Calu3 (cell line): Measurements from ENCODE around the gene NEUROD2. TPM values are rescaled to one million over a fixed set of nuclear protein-coding genes. Genes with fewer than 3 reads are reported as not detected.

Experiments
- BruUV-seq: library from RNA; stranded (reverse); fragments of 400-500 nt; replicated peaks from 2 replicates; lab custom pipeline; 2021; lab: Mats Ljungman, UMichigan
- CTCF ChIA-PET: fragments of 300-600 bp; sonication (Branson Sonifier 250); formaldehyde crosslinking; loops from one replicate; lab custom pipeline; 2022; ENCODE audit warnings: antibody characterized with exemption; lab: Charles Lee
- DNase-seq: peaks from one replicate; pipeline ENCODE4 v3.0.0; 2022
- H3K27ac Mint-ChIP-seq: one replicate; pipeline ENCODE4 v1.8.0; 2022; ENCODE audit warnings: mixed read lengths; ENCODE audit not compliant: unreplicated experiment
- H3K27me3 Mint-ChIP-seq: one replicate; pipeline ENCODE4 v1.8.0; 2022; ENCODE audit warnings: mixed read lengths; ENCODE audit not compliant: unreplicated experiment
- H3K36me3 Mint-ChIP-seq: one replicate; pipeline ENCODE4 v1.8.0; 2022; ENCODE audit warnings: mild to moderate bottlenecking, moderate library complexity, mixed read lengths; ENCODE audit not compliant: insufficient read depth, unreplicated experiment
- H3K4me1 Mint-ChIP-seq: one replicate; pipeline ENCODE4 v1.8.0; 2022; ENCODE audit warnings: mild to moderate bottlenecking, low read depth, mixed read lengths; ENCODE audit not compliant: unreplicated experiment
- H3K4me3 Mint-ChIP-seq: one replicate; pipeline ENCODE4 v1.8.0; 2022; ENCODE audit warnings: mild to moderate bottlenecking, low read depth, moderate library complexity, mixed read lengths; ENCODE audit not compliant: unreplicated experiment
- H3K9me3 Mint-ChIP-seq: one replicate; pipeline ENCODE4 v1.8.0; 2022; ENCODE audit warnings: low read depth, mixed read lengths; ENCODE audit not compliant: unreplicated experiment
- intact Hi-C: fragments of 100-400 bp; cut with micrococcal nuclease; formaldehyde crosslinking; loops from one replicate; pipeline ENCODE4 v1.10.0; 2022; ENCODE audit not compliant: unreplicated experiment
- total RNA-seq: library from RNA; stranded (reverse); gene quantifications from 2 replicates; pipeline ENCODE4 v1.2.3, GENCODE V29; 2022
- TF ChIP-seq, protein P1 (sequence below): fragments of 200-600 bp; IDR thresholded peaks from one replicate; pipeline ENCODE4 v1.8.0; 2022; ENCODE audit warnings: antibody characterized with exemption; ENCODE audit not compliant: unreplicated experiment

NEUROD2 gene
- total RNA-seq, 1 experiment from 2014 or later: not detected

DNA sequence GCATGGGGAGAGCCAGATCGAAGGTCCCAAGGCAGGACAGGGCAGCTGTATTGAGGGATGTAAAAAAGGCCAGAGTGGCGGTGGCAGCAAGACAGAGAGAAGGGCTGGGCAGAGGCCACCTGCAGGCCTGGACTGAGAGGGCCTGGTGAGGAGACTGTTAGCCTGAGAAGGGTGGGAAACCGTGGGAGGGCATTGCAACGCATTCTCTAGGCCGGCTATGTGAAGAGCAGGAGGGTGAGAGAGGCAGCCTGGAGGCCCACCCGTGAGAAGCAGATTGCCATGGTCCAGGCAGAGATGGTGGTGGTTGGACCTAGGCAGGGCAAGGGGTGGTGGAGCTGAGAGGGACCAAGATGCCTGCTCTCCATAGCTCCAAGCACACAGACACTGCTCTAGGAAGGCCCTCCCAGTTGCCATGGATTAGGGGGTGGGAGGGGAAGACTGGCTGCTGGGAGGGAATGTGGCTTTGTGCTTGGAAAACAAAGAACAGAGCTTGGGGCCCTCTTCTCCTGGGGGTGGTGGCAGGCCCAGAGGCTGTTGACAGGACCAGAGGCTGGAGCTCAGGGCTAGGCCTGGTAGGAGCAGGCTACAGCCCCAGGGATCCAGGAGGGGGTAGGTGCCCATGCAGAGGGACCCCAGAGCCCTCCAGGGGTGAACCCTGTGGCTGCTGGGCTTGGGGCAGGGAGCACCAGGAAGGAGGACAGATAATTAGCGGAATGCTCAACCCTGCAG, 45.0 kb upstream of the NEUROD2 start:
- Mint-ChIP-seq H3K27me3 (no peaks in the 10 kb centered on the region), H3K4me1 (peaks cover 23% of the 10 kb centered on the region), H3K9me3 (no peaks in the 10 kb centered on the region), H3K27ac (peak overlapping the region; percentile 0), H3K36me3 (peaks cover 46% of the 10 kb centered on the region), H3K4me3 (no peak overlapping the region)
- DNase-seq: no peak
- intact Hi-C loops: loop anchor here (1.0 to 5.0 kb wide), 5 partner anchors 15 to 130 kb away; partner anchors contain the start of genes ERBB2 and STARD3
- BruUV-seq: no TSS peak
- TF ChIP-seq, protein P1, sequence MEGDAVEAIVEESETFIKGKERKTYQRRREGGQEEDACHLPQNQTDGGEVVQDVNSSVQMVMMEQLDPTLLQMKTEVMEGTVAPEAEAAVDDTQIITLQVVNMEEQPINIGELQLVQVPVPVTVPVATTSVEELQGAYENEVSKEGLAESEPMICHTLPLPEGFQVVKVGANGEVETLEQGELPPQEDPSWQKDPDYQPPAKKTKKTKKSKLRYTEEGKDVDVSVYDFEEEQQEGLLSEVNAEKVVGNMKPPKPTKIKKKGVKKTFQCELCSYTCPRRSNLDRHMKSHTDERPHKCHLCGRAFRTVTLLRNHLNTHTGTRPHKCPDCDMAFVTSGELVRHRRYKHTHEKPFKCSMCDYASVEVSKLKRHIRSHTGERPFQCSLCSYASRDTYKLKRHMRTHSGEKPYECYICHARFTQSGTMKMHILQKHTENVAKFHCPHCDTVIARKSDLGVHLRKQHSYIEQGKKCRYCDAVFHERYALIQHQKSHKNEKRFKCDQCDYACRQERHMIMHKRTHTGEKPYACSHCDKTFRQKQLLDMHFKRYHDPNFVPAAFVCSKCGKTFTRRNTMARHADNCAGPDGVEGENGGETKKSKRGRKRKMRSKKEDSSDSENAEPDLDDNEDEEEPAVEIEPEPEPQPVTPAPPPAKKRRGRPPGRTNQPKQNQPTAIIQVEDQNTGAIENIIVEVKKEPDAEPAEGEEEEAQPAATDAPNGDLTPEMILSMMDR: no peak
- CTCF ChIA-PET: interaction anchor here (0.6 to 161.2 kb wide), 38 partner anchors 32 to 1186 kb away, joined by 3 to 42089 read pairs (median 6); partner anchors contain the start of genes ERBB2, GRB7, GSDMA and GSDMB

DNA sequence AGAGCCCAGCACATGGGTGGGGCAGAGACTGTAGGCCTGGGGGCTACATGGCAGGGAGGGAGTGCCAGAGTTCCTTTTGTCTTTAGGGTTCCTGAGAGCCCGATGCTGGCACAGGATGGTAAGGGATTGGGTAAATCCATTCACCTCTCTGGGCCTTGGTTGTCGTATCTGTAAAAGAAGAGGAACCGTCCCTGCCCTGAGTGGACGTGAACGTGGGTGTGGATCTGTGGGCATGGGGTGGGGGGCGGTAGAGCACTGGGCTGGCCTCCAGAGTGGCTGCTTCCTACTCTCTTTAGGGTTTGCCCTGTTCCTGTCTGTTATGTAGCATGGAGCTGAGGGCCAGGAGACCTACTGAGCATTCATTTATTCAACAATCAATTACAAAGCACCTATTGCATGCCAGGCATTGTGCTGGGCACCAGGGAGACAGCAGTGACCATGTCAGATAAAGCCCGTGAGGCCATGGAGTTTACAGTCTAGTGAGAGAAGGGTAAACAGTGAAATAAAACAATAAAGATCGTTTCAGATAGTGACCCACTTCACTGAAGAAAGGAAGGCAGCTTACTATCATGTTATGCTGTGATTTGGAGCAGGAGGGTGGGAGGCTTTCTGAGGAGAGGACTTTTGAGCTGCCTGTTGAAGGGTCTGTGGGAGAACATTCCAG, 44.3 kb upstream of the NEUROD2 start:
- intact Hi-C loops: loop anchor here (5.0 kb wide), 1 partner anchor 50 kb away; the partner anchor contains the start of gene ERBB2
- H3K36me3 Mint-ChIP-seq: peaks cover 41% of the 10 kb centered on the region
- peak overlapping the region; percentile 0 for H3K27ac Mint-ChIP-seq
- DNase-seq: peak; percentile 76
- TF ChIP-seq, protein P1: no peak
- no peaks in the 10 kb centered on the region for H3K9me3 Mint-ChIP-seq
- no peak overlapping the region for H3K4me3 Mint-ChIP-seq
- no TSS peak for BruUV-seq
- peaks cover 23% of the 10 kb centered on the region for H3K4me1 Mint-ChIP-seq
- CTCF ChIA-PET: interaction anchor here (0.6 to 161.2 kb wide), 31 partner anchors 31 to 1187 kb away, joined by 3 to 42089 read pairs (median 15); partner anchors contain the start of genes ERBB2, GRB7, GSDMA and GSDMB
- no peaks in the 10 kb centered on the region for H3K27me3 Mint-ChIP-seq

DNA sequence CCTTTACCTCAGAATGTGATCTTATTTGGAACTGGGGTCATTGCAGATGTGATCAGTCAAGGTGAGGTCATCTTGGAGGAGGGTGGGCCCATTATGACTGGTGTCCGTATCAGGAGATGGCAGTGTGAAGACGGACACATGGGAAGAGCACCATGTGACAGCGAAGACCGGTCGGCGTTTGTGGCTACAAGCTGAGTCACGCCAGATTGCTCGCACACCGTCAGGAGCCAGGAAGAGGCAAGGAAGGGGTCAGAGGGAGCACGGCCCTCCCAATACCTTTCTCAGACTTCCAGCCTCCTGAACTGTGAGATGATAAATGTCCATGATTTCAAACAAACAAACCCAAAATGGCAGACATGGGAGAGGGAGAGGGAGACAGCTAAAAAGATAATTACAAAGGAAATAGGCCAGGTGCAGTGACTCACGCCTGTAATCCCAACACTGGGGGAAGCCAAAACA, 42.4 kb upstream of the NEUROD2 start:
- H3K4me1 Mint-ChIP-seq: peaks cover 23% of the 10 kb centered on the region
- TF ChIP-seq, protein P1: no peak
- H3K9me3 Mint-ChIP-seq: no peaks in the 10 kb centered on the region
- no peak overlapping the region for H3K27ac Mint-ChIP-seq
- intact Hi-C loops: loop anchor here (5.0 kb wide), 1 partner anchor 52 kb away; the partner anchor contains the start of gene ERBB2
- DNase-seq: no peak
- no peak overlapping the region for H3K4me3 Mint-ChIP-seq
- H3K36me3 Mint-ChIP-seq: peaks cover 34% of the 10 kb centered on the region
- BruUV-seq: no TSS peak
- CTCF ChIA-PET: interaction anchor here (0.6 to 161.2 kb wide), 20 partner anchors 30 to 490 kb away, joined by 3 to 42089 read pairs (median 7); partner anchors contain the start of genes CASC3, ERBB2, GRB7 and GSDMA
- H3K27me3 Mint-ChIP-seq: no peaks in the 10 kb centered on the region

DNA sequence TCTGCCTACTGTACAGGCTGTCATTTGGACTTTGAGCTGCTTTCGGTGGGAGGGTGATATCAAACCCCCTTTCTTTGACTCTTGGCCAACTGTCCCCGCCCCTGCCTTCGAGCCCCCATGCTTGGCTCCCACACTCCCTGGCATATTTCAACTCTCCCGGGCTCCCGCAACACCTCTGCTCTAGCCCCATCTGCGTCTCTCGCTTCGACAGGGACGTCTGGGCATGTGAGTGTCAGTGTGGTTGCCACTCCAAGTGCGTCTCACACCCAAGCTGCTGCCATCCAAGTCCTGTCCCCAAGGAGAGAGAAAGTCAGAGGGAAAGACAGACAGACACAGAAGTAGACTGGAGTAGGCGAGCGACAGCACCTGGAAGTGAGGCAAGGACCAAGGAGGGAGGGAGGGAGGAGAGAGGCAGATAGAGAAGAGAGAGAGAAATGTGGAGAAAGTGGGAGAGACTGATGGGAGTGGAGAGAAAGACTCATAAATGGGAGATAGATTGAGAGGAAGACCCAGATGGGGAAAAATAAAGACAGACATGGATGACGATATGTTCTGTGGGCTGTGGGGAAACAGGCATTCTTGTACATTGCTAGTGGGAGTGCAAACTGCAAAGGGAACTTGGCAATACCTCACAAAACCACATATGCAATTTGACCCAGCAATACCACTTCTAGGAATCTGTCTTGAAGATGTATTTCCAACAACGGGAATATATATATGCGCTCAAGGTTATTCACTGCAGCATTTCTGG, 41.1 kb upstream of the NEUROD2 start:
- intact Hi-C loops: no loop called here
- CTCF ChIA-PET: interaction anchor here (0.5 to 161.2 kb wide), 15 partner anchors 28 to 1197 kb away, joined by 4 to 42089 read pairs (median 14); partner anchors contain the start of genes ERBB2, GRB7, GSDMA and GSDMB
- no peaks in the 10 kb centered on the region for H3K27me3 Mint-ChIP-seq
- no peak overlapping the region for H3K27ac Mint-ChIP-seq
- DNase-seq: peak; percentile 76
- H3K9me3 Mint-ChIP-seq: no peaks in the 10 kb centered on the region
- H3K36me3 Mint-ChIP-seq: peaks cover 36% of the 10 kb centered on the region
- TF ChIP-seq, protein P1: no peak
- no peak overlapping the region for H3K4me3 Mint-ChIP-seq
- H3K4me1 Mint-ChIP-seq: peaks cover 33% of the 10 kb centered on the region
- no TSS peak for BruUV-seq
